Measurements from ENCODE around the gene GPR83. TPM values are rescaled to one million over a fixed set of nuclear protein-coding genes. Genes with fewer than 3 reads are reported as not detected.

Gene GPR83
- total RNA-seq, 1 donor from 2014 or later = 0.14 TPM

DNA sequence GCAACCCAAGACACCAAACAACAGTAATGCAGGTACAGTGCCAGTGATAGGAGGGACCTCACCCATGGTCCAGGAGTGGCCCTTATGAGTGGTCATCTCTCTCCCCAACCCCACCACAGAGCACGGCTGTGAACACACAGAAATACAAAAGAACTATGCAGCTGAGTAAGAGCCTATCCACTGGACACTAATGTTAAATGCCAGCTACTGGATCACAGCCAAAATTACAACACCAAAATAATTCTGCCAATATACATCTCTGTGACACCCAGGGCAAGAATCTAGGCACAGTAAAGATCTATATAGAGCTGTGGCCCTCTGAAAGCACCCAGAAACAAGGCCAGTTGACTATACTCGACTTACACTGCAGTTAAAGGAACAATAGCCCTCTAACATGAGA is 22.8 kb upstream of the GPR83 start:
- Mint-ChIP-seq H3K4me1 (ENCODE audit: low read depth, unreplicated experiment) (no peaks in the 10 kb centered on the region), H3K4me3 (ENCODE audit: unreplicated experiment) (no peak overlapping the region), H3K36me3 (ENCODE audit: low read depth, unreplicated experiment) (peaks cover 31% of the 10 kb centered on the region), H3K9me3 (ENCODE audit: unreplicated experiment) (peaks cover 4% of the 10 kb centered on the region), H3K27me3 (ENCODE audit: low read depth, unreplicated experiment) (no peaks in the 10 kb centered on the region), H3K27ac (ENCODE audit: unreplicated experiment) (no peak overlapping the region)
- H2AFZ ChIP-seq (ENCODE audit: low read depth, low read length) = no peak overlapping the region
- H3K4me3 ChIP-seq (ENCODE audit: insufficient read depth, low read depth, low read length) = no peak overlapping the region
- no peak overlapping the region for H3K4me2 ChIP-seq (ENCODE audit: low read length)
- no peaks in the 10 kb centered on the region for H3K36me3 ChIP-seq (ENCODE audit: insufficient read depth, low read length)
- no peaks in the 10 kb centered on the region for H3K9me3 ChIP-seq (ENCODE audit: insufficient read depth, low read depth, low read length)
- H3K79me2 ChIP-seq (ENCODE audit: insufficient read depth, low read length) = no peaks in the 10 kb centered on the region
- no peak for TF ChIP-seq EZH2 (IDR thresholded peaks at IDR 0.05; ENCODE audit: insufficient read depth, low read length)
- TF ChIP-seq, protein P1, sequence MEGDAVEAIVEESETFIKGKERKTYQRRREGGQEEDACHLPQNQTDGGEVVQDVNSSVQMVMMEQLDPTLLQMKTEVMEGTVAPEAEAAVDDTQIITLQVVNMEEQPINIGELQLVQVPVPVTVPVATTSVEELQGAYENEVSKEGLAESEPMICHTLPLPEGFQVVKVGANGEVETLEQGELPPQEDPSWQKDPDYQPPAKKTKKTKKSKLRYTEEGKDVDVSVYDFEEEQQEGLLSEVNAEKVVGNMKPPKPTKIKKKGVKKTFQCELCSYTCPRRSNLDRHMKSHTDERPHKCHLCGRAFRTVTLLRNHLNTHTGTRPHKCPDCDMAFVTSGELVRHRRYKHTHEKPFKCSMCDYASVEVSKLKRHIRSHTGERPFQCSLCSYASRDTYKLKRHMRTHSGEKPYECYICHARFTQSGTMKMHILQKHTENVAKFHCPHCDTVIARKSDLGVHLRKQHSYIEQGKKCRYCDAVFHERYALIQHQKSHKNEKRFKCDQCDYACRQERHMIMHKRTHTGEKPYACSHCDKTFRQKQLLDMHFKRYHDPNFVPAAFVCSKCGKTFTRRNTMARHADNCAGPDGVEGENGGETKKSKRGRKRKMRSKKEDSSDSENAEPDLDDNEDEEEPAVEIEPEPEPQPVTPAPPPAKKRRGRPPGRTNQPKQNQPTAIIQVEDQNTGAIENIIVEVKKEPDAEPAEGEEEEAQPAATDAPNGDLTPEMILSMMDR (IDR thresholded peaks at IDR 0.05; ENCODE audit: insufficient read depth, low read depth, low read length) = no peak
- H4K20me1 ChIP-seq (ENCODE audit: insufficient read depth, low read length) = no peaks in the 10 kb centered on the region
- FAIRE-seq (no peak), DNase-seq (ENCODE audit: low read depth) (no peak)
- no peaks in the 10 kb centered on the region for H3K4me1 ChIP-seq (ENCODE audit: insufficient read depth, low read length)
- no peak overlapping the region for H3K9ac ChIP-seq (ENCODE audit: low read length)
- H3K27ac ChIP-seq (ENCODE audit: low read depth, low read length) = no peak overlapping the region
- H3K27me3 ChIP-seq (ENCODE audit: insufficient read depth, low read length) = no peaks in the 10 kb centered on the region

DNA sequence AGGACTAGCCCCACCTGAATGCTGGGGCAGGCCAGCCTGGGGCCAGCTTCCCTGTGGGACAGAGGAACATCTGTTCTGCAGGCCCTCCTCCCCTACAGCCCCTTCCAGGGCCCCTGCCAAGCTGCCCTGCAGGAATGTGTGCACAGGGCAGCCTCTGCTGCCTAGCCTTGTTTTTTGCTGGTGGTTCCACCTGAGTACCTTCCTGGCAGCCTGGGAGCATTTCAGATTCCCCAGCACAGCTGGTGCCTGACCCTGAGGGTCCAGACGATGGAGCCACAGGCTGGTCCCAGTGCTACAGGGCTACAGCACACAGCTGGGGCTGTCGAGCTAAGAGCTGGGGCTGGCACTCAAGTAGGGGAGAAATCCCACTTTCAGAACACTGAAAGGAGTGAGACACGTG is 22.3 kb upstream of the GPR83 start:
- no peak overlapping the region for H3K4me2 ChIP-seq (ENCODE audit: low read length)
- Mint-ChIP-seq H3K4me3 (ENCODE audit: unreplicated experiment) (no peak overlapping the region), H3K27me3 (ENCODE audit: low read depth, unreplicated experiment) (no peaks in the 10 kb centered on the region), H3K4me1 (ENCODE audit: low read depth, unreplicated experiment) (no peaks in the 10 kb centered on the region), H3K36me3 (ENCODE audit: low read depth, unreplicated experiment) (peaks cover 27% of the 10 kb centered on the region), H3K27ac (ENCODE audit: unreplicated experiment) (no peak overlapping the region), H3K9me3 (ENCODE audit: unreplicated experiment) (peaks cover 4% of the 10 kb centered on the region)
- H3K4me1 ChIP-seq (ENCODE audit: insufficient read depth, low read length) = no peaks in the 10 kb centered on the region
- DNase-seq (ENCODE audit: low read depth) (no peak), FAIRE-seq (no peak)
- no peak overlapping the region for H2AFZ ChIP-seq (ENCODE audit: low read depth, low read length)
- no peaks in the 10 kb centered on the region for H4K20me1 ChIP-seq (ENCODE audit: insufficient read depth, low read length)
- H3K27me3 ChIP-seq (ENCODE audit: insufficient read depth, low read length) = no peaks in the 10 kb centered on the region
- H3K9ac ChIP-seq (ENCODE audit: low read length) = no peak overlapping the region
- no peak for TF ChIP-seq EZH2 (IDR thresholded peaks at IDR 0.05; ENCODE audit: insufficient read depth, low read length)
- TF ChIP-seq, protein P1 (IDR thresholded peaks at IDR 0.05; ENCODE audit: insufficient read depth, low read depth, low read length) = no peak
- no peak overlapping the region for H3K27ac ChIP-seq (ENCODE audit: low read depth, low read length)
- H3K9me3 ChIP-seq (ENCODE audit: insufficient read depth, low read depth, low read length) = no peaks in the 10 kb centered on the region
- H3K79me2 ChIP-seq (ENCODE audit: insufficient read depth, low read length) = no peaks in the 10 kb centered on the region
- no peak overlapping the region for H3K4me3 ChIP-seq (ENCODE audit: insufficient read depth, low read depth, low read length)
- no peaks in the 10 kb centered on the region for H3K36me3 ChIP-seq (ENCODE audit: insufficient read depth, low read length)

DNA sequence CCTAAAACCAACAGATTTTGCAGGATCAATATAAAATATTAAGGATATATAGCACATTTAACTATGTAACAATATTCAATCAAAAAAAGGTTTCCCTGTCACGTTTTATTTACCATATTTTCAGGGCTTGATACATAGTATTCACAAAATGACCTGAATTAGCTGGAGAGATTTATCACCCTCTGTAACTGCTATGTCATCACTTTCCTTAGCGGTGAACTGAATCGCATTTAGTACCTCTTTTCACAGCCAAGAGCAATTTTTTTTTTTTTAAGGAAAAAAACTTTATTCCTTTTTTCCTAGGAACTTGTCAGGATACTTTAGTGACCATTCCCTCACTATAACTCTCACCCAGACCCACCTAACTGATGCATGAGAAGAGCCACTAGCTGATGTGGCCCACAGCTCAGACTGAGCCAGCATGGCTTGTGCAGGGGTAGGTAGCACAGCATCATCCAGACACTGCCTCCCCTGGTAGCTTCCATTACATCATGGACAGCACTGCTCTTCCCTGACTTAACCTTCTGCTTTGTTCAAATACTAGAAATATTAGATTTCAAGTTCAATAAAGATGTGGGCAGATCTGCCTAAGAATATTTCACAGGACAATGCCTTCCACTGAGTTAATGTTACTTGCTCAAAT is 17.0 kb upstream of the GPR83 start:
- H3K27ac Mint-ChIP-seq (ENCODE audit: unreplicated experiment) = no peak overlapping the region

More for the DNA sequence above, 17.0 kb upstream of the GPR83 start:
- peaks cover 6% of the 10 kb centered on the region for H3K36me3 Mint-ChIP-seq (ENCODE audit: low read depth, unreplicated experiment)
- H3K4me3 Mint-ChIP-seq (ENCODE audit: unreplicated experiment) = no peak overlapping the region
- TF ChIP-seq, protein P1 (IDR thresholded peaks at IDR 0.05; ENCODE audit: insufficient read depth, low read depth, low read length) = no peak
- no peak for TF ChIP-seq EZH2 (IDR thresholded peaks at IDR 0.05; ENCODE audit: insufficient read depth, low read length)
- Histone ChIP-seq H3K4me2 (ENCODE audit: low read length) (no peak overlapping the region), H3K27ac (ENCODE audit: low read depth, low read length) (no peak overlapping the region), H3K4me3 (ENCODE audit: insufficient read depth, low read depth, low read length) (no peak overlapping the region), H2AFZ (ENCODE audit: low read depth, low read length) (no peak overlapping the region), H3K9me3 (ENCODE audit: insufficient read depth, low read depth, low read length) (no peaks in the 10 kb centered on the region), H3K36me3 (ENCODE audit: insufficient read depth, low read length) (no peaks in the 10 kb centered on the region), H3K27me3 (ENCODE audit: insufficient read depth, low read length) (no peaks in the 10 kb centered on the region), H3K4me1 (ENCODE audit: insufficient read depth, low read length) (no peaks in the 10 kb centered on the region), H3K9ac (ENCODE audit: low read length) (no peak overlapping the region), H3K79me2 (ENCODE audit: insufficient read depth, low read length) (no peaks in the 10 kb centered on the region), H4K20me1 (ENCODE audit: insufficient read depth, low read length) (no peaks in the 10 kb centered on the region)
- DNase-seq (ENCODE audit: low read depth) (no peak), FAIRE-seq (no peak)
- no peaks in the 10 kb centered on the region for H3K9me3 Mint-ChIP-seq (ENCODE audit: unreplicated experiment)
- no peaks in the 10 kb centered on the region for H3K27me3 Mint-ChIP-seq (ENCODE audit: low read depth, unreplicated experiment)
- H3K4me1 Mint-ChIP-seq (ENCODE audit: low read depth, unreplicated experiment) = no peaks in the 10 kb centered on the region
